GM18909 (cell line): ENCODE results near the gene IL1RAPL2.
"Not testable (repeated sequence)": the region's sequence is repeated elsewhere in the genome, so short reads cannot be mapped to it uniquely, and the experiment has no call there.

ENCODE experiments used
- ATAC-seq: cut with Tn5 transposase; IDR thresholded peaks from one replicate; pipeline ENCODE4 v1.9.1; 2021; ENCODE audit warnings: mild to moderate bottlenecking; ENCODE audit not compliant: unreplicated experiment, poor library complexity

IL1RAPL2 gene

DNA sequence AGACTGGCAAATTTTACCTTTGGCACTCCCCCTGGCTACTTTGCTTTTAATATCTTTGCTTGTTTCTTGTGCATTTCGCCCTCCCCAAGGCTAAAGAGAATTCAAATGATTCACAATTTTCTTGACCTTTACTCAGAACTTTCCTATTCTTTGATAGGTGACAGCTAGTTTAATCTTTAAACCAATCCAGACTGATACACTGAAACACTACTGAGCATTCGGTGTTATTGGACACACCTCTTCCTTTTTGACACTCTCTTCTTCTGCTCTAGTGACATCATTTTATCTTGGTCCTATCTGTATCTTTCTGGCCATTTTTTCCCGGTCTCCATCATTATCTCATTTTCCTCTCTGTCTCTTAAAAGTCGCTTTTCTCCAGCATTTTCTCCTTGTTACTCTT is 103.1 kb downstream of the IL1RAPL2 start:
- no peak for ATAC-seq

- ATAC-seq: no peak
These were observed 104.1 kb downstream of the IL1RAPL2 start for GRCh38 chrX:104670051-104670450.

- not testable (repeated sequence) for ATAC-seq
These were observed 111.5 kb downstream of the IL1RAPL2 start for GRCh38 chrX:104677517-104677916.

GRCh38 chrX:104679175-104679574 is 113.2 kb downstream of the IL1RAPL2 start:
- no peak for ATAC-seq

DNA sequence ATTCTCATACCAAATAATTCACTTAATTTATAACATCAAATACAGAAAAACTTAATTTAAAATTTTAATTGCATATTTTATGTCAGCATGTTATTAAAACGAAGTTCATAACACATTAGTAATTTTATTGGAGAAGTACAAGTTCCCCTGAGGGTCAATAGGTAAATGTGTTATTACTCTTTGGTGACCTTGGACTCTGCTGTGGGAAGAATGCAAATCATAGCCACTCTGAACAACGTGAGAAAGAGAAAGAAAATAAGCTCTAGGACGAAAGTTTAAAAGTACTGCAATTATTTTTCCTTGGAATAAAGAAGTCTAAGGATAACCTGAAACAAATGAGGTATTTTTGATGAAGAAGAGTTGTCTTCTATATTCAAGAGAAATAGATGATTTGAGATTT is 115.2 kb downstream of the IL1RAPL2 start:
- no peak for ATAC-seq

DNA sequence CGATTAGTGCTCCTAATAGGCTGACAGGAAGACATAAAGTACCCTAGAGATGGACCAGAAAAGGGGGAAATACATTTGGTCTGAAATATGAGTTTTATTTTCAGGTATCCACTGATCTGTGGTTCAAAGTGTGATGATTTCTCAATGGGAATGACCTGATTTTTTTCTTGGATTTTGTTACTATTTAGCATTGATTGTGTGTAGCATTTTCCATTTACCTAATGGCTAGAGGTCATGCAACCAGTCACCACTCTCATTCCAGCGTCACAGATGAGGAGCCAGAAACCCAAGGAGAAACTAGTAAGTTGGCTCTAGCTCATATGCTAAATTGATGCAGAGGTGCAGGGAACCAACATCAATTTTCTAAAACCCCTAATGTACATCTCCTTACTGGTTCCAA is 118.1 kb downstream of the IL1RAPL2 start:
- ATAC-seq: no peak

DNA sequence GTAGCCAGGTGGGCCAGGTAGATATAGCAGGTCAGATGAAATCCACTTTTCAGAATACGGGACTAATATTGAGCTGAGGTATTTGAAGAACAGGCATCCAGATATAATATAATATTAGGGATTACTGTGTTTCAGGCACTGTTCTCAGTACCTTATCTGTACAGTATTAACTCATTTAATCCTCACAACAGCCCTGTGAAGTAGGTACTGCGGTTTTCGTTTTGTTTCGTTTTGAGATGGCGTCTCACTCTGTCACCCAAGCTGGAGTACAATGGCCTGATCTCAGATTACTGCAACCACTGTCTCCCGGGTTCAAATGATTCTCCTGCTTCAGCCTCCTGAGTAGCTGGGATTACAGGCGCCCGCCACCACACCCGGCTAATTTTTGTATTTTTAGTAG is 129.6 kb downstream of the IL1RAPL2 start:
- no peak for ATAC-seq

DNA sequence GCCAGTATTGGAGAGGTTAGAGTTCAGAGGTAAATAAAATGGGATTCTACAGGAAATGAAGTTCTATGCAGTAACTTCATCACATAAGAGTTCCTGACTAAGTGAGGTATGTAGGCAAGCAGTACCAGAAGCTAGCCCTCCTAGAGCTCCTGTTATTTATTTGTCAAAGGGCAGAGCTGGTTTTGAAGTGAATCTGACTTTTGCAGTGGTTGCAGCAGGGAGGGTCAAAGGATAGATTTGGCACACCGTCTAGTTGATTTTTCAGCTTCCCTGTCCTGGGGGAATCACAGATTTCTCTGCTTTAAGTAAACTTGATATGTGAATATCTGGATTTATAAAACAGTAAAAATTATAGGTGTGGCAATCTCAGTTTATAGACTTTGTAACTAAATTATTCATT is 130.7 kb downstream of the IL1RAPL2 start:
- no peak for ATAC-seq

- no peak for ATAC-seq
These were observed 131.3 kb downstream of the IL1RAPL2 start for GRCh38 chrX:104697294-104697693.

DNA sequence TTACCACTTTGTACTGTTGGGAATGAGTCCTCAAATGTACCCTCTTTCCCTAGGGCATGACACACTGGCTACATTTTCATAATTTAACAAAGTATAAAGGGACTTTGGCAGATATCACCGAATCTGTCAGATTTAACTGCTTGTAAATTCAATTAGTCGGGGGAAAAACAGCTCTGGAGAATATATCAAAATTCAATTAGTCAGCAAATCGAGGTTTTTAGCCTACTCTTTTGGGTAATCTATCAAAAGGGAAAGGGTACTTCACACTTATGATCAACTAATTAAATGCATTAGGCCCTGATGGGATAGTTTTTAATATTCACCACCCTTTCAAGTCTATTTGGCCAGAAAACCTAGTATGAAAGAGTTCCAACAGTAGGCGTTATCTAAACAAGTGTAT is 141.0 kb downstream of the IL1RAPL2 start:
- no peak for ATAC-seq

GRCh38 chrX:104707572-104707971 is 141.6 kb downstream of the IL1RAPL2 start:
- no peak for ATAC-seq

GRCh38 chrX:104712515-104712914 is 146.5 kb downstream of the IL1RAPL2 start:
- no peak for ATAC-seq

- no peak for ATAC-seq
These were observed 155.9 kb downstream of the IL1RAPL2 start for GRCh38 chrX:104721854-104722253.

- no peak for ATAC-seq
These were observed 162.5 kb downstream of the IL1RAPL2 start for GRCh38 chrX:104728456-104728855.

DNA sequence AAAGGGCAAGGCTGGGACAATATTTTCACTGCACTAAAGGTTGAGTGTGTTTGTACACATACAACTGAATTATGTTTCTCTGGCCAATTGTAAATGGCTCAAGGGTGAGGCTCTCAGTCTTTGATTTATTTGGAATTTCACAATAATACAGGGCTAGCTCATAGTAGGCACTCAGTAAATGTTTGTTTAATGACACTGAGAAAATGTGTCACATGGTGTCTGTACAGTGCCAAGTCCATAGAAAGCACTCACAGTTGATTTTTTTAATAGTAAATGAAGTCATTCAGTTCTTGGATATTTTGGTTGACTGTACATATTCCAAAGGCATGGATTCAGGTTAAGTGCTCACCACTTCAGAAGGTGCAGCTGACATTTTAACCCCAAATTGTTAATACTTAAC is 176.4 kb downstream of the IL1RAPL2 start:
- no peak for ATAC-seq

DNA sequence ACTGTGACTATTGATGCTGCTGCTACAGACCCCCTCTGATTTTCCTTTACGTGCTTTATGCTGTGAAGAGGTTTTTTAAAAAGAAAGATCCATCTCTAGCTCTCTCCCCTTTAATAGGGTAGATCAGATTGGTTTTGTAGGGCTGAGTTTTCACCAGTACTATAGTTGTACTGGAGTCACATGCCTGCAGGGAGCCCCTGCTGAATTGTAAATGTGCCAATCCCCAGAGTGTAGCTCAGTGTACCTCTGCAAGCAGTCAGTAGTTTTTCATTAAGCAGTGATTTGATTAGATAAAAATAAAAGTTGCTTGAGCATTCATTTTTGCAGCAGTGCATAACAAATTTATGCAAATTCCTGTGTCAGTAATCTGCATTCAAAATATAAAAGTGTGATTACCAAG is 179.2 kb downstream of the IL1RAPL2 start:
- ATAC-seq: no peak

- no peak for ATAC-seq
These were observed 184.1 kb downstream of the IL1RAPL2 start for GRCh38 chrX:104749951-104750610.

DNA sequence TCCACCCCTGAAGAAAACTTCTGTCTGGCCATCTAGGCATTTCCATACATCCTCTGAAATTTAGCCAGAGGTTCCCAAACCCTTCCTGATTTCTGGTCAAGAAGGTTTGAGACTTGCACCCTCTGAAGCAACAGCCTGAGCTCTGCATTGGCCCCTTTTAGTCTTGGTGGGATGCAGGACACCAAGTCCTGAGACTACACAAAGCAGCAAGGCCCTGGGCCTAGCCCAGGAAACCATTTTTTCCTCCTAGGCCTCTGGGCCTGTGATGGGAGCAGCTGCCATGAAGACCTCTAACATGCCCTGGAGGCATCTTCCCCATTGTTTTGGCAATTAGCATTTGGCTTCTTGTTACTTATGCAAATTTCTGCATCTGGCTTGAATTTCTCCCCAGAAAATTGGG is 196.6 kb downstream of the IL1RAPL2 start:
- ATAC-seq: no peak

DNA sequence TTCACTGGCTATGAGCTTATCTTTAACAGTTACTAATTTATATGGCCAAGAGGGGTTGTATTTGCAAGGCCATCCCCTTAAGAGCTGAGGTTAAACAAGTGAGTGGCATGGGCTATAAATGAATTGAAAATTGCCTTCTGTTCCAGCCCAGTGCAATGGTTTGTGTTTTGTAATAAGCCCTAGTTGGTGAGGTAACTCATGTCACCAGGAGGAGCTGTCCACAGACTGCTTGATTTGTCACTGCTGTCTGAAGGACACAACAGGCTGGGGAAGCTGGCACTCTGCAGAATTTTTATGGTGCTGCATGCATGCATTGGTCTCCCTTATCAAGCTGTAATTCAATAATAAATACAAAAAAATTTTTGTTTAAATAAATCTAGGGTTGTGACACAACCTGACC is 223.8 kb downstream of the IL1RAPL2 start:
- ATAC-seq: no peak

GRCh38 chrX:104795804-104796203 is 229.8 kb downstream of the IL1RAPL2 start:
- no peak for ATAC-seq

DNA sequence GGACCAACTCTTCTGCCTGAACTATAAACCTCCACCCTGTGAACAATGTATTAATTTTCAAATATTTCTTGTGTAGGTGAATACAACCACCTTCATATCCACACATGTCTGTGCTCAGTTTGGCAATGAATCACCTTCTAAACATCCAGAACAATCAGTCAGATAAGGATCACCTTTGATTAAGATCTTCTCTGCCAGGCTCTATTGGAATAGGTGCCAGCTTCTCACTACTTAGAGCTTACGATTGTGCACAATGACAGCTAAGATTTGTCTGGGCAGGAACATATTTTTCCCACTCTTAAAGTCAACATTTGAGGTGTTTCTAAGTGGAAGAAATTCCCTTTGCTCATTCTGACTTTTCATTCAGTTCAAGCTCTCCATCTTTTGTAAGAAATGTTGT is 237.2 kb downstream of the IL1RAPL2 start:
- ATAC-seq: no peak

- no peak for ATAC-seq
These were observed 240.3 kb downstream of the IL1RAPL2 start for GRCh38 chrX:104806346-104806745.

- no peak for ATAC-seq
These were observed 267.4 kb downstream of the IL1RAPL2 start for GRCh38 chrX:104833401-104833800.
